22Rv1 (cell line): ENCODE results near the gene NBEA.

Experiments
- CTCF ChIP-seq: fragments of 450-650 bp; IDR thresholded peaks from 2 replicates; pipeline ENCODE4 v1.5.1; 2017; ENCODE audit warnings: mild to moderate bottlenecking
- ZFX ChIP-seq: fragments of 450-650 bp; IDR thresholded peaks from 2 replicates; pipeline ENCODE4 v1.6.1; 2017; ENCODE audit warnings: antibody characterized with exemption, borderline replicate concordance

DNA sequence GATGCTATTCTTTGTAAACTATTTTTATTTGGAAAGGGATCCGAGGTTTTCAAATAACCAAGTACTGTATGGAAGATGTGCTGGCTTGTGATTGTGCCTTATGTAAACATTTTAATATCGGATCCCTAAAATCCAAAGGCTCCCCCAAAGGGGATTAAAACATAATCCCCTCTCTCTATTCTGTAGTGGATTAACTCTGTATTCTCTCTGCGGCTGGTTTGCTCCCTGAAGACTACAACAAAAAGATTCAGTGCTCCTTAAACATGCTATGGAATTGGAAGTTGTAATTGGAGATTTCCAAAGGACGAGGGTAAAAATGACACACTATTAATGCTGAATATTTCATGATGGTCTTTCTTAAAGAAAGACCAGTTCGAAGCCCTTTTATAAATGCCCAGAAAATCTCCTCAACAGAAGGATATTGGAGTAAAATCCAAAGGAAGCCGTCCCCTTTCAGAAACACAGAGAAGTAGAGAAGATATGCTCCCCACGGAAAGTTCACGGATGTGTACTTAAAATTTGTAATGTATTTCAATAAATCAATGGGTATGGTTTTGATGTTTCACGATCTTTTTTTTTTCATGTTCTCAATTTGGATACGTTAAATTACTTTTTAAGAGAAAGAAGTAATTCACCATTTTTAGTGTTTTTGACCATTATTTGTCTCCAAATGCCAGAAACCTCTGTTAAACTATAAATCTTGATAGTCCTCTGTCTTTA, 527.9 kb downstream of the NBEA start:
- TF ChIP-seq CTCF (no peak), ZFX (no peak)
